ENCODE results near the gene PDSS2.
"Not testable (repeated sequence)": the region's sequence is repeated elsewhere in the genome, so short reads cannot be mapped to it uniquely, and the experiment has no call there.

Gene PDSS2

GRCh38 chr6:107121964-107122495, 337.3 kb downstream of the PDSS2 start:
- TF ChIP-seq CTCF (IDR thresholded peaks at IDR 0.05), result no peak
- Histone ChIP-seq H3K27ac (no peak overlapping the region), H3K4me3 (no peak overlapping the region)
- no peak for DNase-seq (ENCODE audit: low spot score)

- Histone ChIP-seq H3K4me3 (no peak overlapping the region), H3K27ac (no peak overlapping the region)
- no peak for TF ChIP-seq CTCF (IDR thresholded peaks at IDR 0.05)
- DNase-seq (ENCODE audit: low spot score), result no peak
These were observed 338.1 kb downstream of the PDSS2 start for GRCh38 chr6:107121266-107121665.

GRCh38 chr6:107120404-107120803, 339.0 kb downstream of the PDSS2 start:
- H3K4me3 ChIP-seq, result no peak overlapping the region
- no peak overlapping the region for H3K27ac ChIP-seq
- DNase-seq (ENCODE audit: low spot score), result no peak
- TF ChIP-seq CTCF (IDR thresholded peaks at IDR 0.05), result no peak

GRCh38 chr6:107118976-107119375, 340.4 kb downstream of the PDSS2 start:
- no peak for TF ChIP-seq CTCF (IDR thresholded peaks at IDR 0.05)
- no peak for DNase-seq (ENCODE audit: low spot score)
- Histone ChIP-seq H3K4me3 (no peak overlapping the region), H3K27ac (no peak overlapping the region)

GRCh38 chr6:107118540-107118939, 340.8 kb downstream of the PDSS2 start:
- DNase-seq (ENCODE audit: low spot score); H3K4me3 ChIP-seq; H3K27ac ChIP-seq: not testable (repeated sequence)

- DNase-seq (ENCODE audit: low spot score), result no peak
- Histone ChIP-seq H3K4me3 (no peak overlapping the region), H3K27ac (no peak overlapping the region)
- TF ChIP-seq CTCF (IDR thresholded peaks at IDR 0.05), result no peak
These were observed 342.4 kb downstream of the PDSS2 start for GRCh38 chr6:107116931-107117330.

GRCh38 chr6:107116328-107116892, 343.0 kb downstream of the PDSS2 start:
- DNase-seq (ENCODE audit: low spot score), result no peak
- no peak for TF ChIP-seq CTCF (IDR thresholded peaks at IDR 0.05)
- Histone ChIP-seq H3K27ac (no peak overlapping the region), H3K4me3 (peak overlapping the region; percentile 96)
